GM23338 (cell line): ENCODE data around the gene EIF4G3. TPM values are rescaled to one million over a fixed set of nuclear protein-coding genes. Genes with fewer than 3 reads are reported as not detected.

Experiments
- ATAC-seq: fragments of 200-7000 bp; cut with Tn5 transposase; 3 replicates; pipeline ENCODE4 v1.9.1; 2020
- DNase-seq: peaks from one replicate; pipeline ENCODE4 v3.0.0-alpha.2; 2015; ENCODE audit warnings: low spot score
- H2AFZ ChIP-seq: fragments of 200-600 bp; sonication (generic); 2 replicates; pipeline ENCODE4 v1.8.0; 2016; ENCODE audit warnings: antibody characterized with exemption, mild to moderate bottlenecking, moderate library complexity
- H3F3A ChIP-seq: fragments of 200-600 bp; sonication (generic); replicated peaks from 2 replicates; pipeline ENCODE4 v1.8.0; 2017; ENCODE audit warnings: antibody characterized with exemption, mixed run types, low read depth
- H3K27ac ChIP-seq: fragments of 200-600 bp; sonication (generic); 2 replicates; pipeline ENCODE4 v1.6.1; 2016; ENCODE audit warnings: low read depth
- H3K27me3 ChIP-seq: fragments of 200-600 bp; sonication (generic); 2 replicates; pipeline ENCODE4 v1.8.0; 2016; ENCODE audit warnings: mild to moderate bottlenecking, mixed run types, moderate library complexity; ENCODE audit not compliant: insufficient read depth
- H3K36me3 ChIP-seq: fragments of 200-600 bp; sonication (generic); 2 replicates; pipeline ENCODE4 v1.8.0; 2016; ENCODE audit warnings: mild to moderate bottlenecking; ENCODE audit not compliant: insufficient read depth
- H3K4me1 ChIP-seq: fragments of 200-600 bp; sonication (generic); 2 replicates; pipeline ENCODE4 v1.8.0; 2016; ENCODE audit warnings: mild to moderate bottlenecking, moderate library complexity; ENCODE audit not compliant: insufficient read depth
- H3K4me2 ChIP-seq: fragments of 200-600 bp; sonication (generic); 2 replicates; pipeline ENCODE4 v1.7.1; 2017; ENCODE audit warnings: mixed run types
- H3K4me3 ChIP-seq: fragments of 200-600 bp; sonication (generic); 2 replicates; pipeline ENCODE4 v1.6.1; 2016; ENCODE audit warnings: mixed run types
- H3K79me2 ChIP-seq: fragments of 200-600 bp; sonication (generic); replicated peaks from 2 replicates; pipeline ENCODE4 v1.8.0; 2017; ENCODE audit warnings: mild to moderate bottlenecking; ENCODE audit not compliant: insufficient read depth
- H3K9me2 ChIP-seq: fragments of 200-600 bp; sonication (generic); 2 replicates; pipeline ENCODE4 v1.8.0; 2017; ENCODE audit not compliant: insufficient read depth
- H4K20me1 ChIP-seq: fragments of 200-600 bp; sonication (generic); replicated peaks from 2 replicates; pipeline ENCODE4 v1.8.0; 2017; ENCODE audit warnings: mild to moderate bottlenecking; ENCODE audit not compliant: insufficient read depth
- H3K27ac Mint-ChIP-seq: 2 replicates; pipeline ENCODE4 v1.8.0; 2020; ENCODE audit warnings: inconsistent platforms, mild to moderate bottlenecking, moderate library complexity, mixed read lengths
- H3K27me3 Mint-ChIP-seq: 3 replicates; pipeline ENCODE4 v1.8.0; 2022; ENCODE audit warnings: low read depth, mild to moderate bottlenecking, moderate library complexity, mixed read lengths, inconsistent platforms; ENCODE audit not compliant: insufficient read depth, poor library complexity
- H3K36me3 Mint-ChIP-seq: 3 replicates; pipeline ENCODE4 v1.8.0; 2021; ENCODE audit warnings: low read depth, mild to moderate bottlenecking, inconsistent platforms, moderate library complexity, mixed read lengths
- H3K4me1 Mint-ChIP-seq: 3 replicates; pipeline ENCODE4 v1.8.0; 2020; ENCODE audit warnings: mild to moderate bottlenecking, inconsistent platforms, mixed read lengths
- H3K4me3 Mint-ChIP-seq: 3 replicates; pipeline ENCODE4 v1.8.0; 2021; ENCODE audit warnings: moderate library complexity, mild to moderate bottlenecking, inconsistent platforms, mixed read lengths
- H3K9me3 Mint-ChIP-seq: 3 replicates; pipeline ENCODE4 v1.8.0; 2020; ENCODE audit warnings: moderate library complexity, mild to moderate bottlenecking, inconsistent platforms, mixed read lengths
- CREB1 ChIP-seq: fragments of 250-450 bp; sonication (Bioruptor Pico); IDR thresholded peaks from 2 replicates; pipeline ENCODE4 v1.5.0; 2020; ENCODE audit warnings: low read depth, mild to moderate bottlenecking, moderate library complexity
- EZH2 ChIP-seq: fragments of 200-600 bp; sonication (generic); IDR thresholded peaks from one replicate; pipeline ENCODE4 v1.8.0; 2017; ENCODE audit warnings: antibody characterized with exemption, mild to moderate bottlenecking, low read depth; ENCODE audit not compliant: unreplicated experiment
- EZH2phosphoT487 ChIP-seq: fragments of 200-600 bp; sonication (generic); IDR thresholded peaks from one replicate; pipeline ENCODE4 v1.8.1; 2018; ENCODE audit warnings: antibody characterized with exemption; ENCODE audit not compliant: unreplicated experiment
- JUNB ChIP-seq: IDR thresholded peaks from one replicate; pipeline ENCODE4 v1.6.1; 2016; ENCODE audit warnings: antibody characterized with exemption; ENCODE audit not compliant: unreplicated experiment
- NANOG ChIP-seq: IDR thresholded peaks from 2 replicates; pipeline ENCODE4 v1.6.1; 2016; ENCODE audit warnings: antibody characterized with exemption, borderline replicate concordance
- POLR2AphosphoS5 ChIP-seq: IDR thresholded peaks from 2 replicates; pipeline ENCODE4 v1.6.1; 2016; ENCODE audit warnings: antibody characterized with exemption, low read depth
- STAT1 ChIP-seq: IDR thresholded peaks from one replicate; pipeline ENCODE4 v1.6.1; 2016; ENCODE audit warnings: antibody characterized with exemption; ENCODE audit not compliant: unreplicated experiment
- ZNF114 ChIP-seq: fragments of 250-450 bp; sonication (Bioruptor Pico); IDR thresholded peaks from 2 replicates; pipeline ENCODE4 v1.5.0; 2020; ENCODE audit warnings: mild to moderate bottlenecking, moderate library complexity
- ZNF331 ChIP-seq: fragments of 250-450 bp; sonication (Bioruptor Pico); IDR thresholded peaks from 2 replicates; pipeline ENCODE4 v1.5.0; 2020; ENCODE audit warnings: low read depth, mild to moderate bottlenecking, moderate library complexity
- polyA plus RNA-seq: library from polyadenylated mRNA; unstranded; fragments of >200 nt; fragmentation: Nextera tagmentation; extraction: Ambion mirVana; gene quantifications from 2 replicates; pipeline ENCODE4 v1.2.1, GENCODE V29; 2016
- total RNA-seq: library from RNA; depleted of rRNA; stranded (reverse); fragments of >200 nt; shearing (Covaris generic); gene quantifications from 2 replicates; pipeline ENCODE4 v1.2.3, GENCODE V29; 2014
- TF ChIP-seq, protein P1 (sequence below): IDR thresholded peaks from 2 replicates; pipeline ENCODE4 v1.6.1; 2016; ENCODE audit warnings: antibody characterized with exemption
- TF ChIP-seq, protein P2 (sequence below), 2 experiments: fragments of 200-600 bp in 1 of 2; sonication (generic) in 1 of 2; conservative IDR thresholded peaks; 2 replicates each; pipeline versions ENCODE4 v1.5.1 to v1.6.1; 2016 to 2017; ENCODE audit warnings: antibody characterized with exemption in 2 of 2, low read depth in 2 of 2, mild to moderate bottlenecking in 2 of 2, moderate library complexity in 1 of 2
- TF ChIP-seq, protein P3 (sequence below): fragments of 250-450 bp; sonication (Bioruptor Pico); IDR thresholded peaks from 2 replicates; pipeline ENCODE4 v1.5.0; 2020; ENCODE audit warnings: mild to moderate bottlenecking, moderate library complexity
- TF ChIP-seq, protein P4 (sequence below): IDR thresholded peaks from one replicate; pipeline ENCODE4 v1.6.1; 2018; ENCODE audit warnings: antibody characterized with exemption; ENCODE audit not compliant: unreplicated experiment

EIF4G3 gene
- total and polyA plus RNA-seq, 2 experiments from 2014 or later: 37.9 to 68.1 TPM

DNA sequence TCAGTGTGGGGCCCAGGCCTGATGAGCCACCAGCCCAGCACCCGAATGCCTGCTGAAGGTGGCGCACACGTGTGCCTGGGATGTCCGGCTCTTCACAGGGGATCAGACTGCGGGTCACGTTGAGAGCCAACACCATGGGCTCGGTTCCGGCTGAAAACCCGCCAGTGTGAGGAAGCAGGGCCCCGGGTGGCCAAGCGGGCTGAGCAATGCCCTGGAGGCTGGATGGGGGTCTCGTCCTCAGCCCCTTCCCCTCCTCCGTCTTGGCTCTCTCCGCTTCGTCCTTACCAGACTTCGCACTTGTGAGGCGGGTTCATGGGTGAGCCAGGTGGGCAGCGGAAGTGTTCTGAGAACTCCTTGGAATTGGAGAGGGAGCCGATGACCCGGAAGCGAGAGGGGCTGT lies 43.0 kb upstream of the EIF4G3 start:
- H3K9me2 ChIP-seq: no peaks in the 10 kb centered on the region
- H3K79me2 ChIP-seq: no peaks in the 10 kb centered on the region
- H3K4me3 ChIP-seq: no peak overlapping the region
- TF ChIP-seq, protein P1, sequence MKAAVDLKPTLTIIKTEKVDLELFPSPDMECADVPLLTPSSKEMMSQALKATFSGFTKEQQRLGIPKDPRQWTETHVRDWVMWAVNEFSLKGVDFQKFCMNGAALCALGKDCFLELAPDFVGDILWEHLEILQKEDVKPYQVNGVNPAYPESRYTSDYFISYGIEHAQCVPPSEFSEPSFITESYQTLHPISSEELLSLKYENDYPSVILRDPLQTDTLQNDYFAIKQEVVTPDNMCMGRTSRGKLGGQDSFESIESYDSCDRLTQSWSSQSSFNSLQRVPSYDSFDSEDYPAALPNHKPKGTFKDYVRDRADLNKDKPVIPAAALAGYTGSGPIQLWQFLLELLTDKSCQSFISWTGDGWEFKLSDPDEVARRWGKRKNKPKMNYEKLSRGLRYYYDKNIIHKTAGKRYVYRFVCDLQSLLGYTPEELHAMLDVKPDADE: no peak
- no peak for TF ChIP-seq POLR2AphosphoS5
- TF ChIP-seq JUNB: no peak
- TF ChIP-seq EZH2: no peak
- TF ChIP-seq, protein P2, sequence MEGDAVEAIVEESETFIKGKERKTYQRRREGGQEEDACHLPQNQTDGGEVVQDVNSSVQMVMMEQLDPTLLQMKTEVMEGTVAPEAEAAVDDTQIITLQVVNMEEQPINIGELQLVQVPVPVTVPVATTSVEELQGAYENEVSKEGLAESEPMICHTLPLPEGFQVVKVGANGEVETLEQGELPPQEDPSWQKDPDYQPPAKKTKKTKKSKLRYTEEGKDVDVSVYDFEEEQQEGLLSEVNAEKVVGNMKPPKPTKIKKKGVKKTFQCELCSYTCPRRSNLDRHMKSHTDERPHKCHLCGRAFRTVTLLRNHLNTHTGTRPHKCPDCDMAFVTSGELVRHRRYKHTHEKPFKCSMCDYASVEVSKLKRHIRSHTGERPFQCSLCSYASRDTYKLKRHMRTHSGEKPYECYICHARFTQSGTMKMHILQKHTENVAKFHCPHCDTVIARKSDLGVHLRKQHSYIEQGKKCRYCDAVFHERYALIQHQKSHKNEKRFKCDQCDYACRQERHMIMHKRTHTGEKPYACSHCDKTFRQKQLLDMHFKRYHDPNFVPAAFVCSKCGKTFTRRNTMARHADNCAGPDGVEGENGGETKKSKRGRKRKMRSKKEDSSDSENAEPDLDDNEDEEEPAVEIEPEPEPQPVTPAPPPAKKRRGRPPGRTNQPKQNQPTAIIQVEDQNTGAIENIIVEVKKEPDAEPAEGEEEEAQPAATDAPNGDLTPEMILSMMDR (conservative IDR thresholded peaks at IDR 0.05; ENCODE audit: low read depth in 2 of 2): no peak
- TF ChIP-seq NANOG: no peak
- no peak for TF ChIP-seq ZNF331 (CRISPR knock-in tag)
- no peak for TF ChIP-seq STAT1
- TF ChIP-seq, protein P3, sequence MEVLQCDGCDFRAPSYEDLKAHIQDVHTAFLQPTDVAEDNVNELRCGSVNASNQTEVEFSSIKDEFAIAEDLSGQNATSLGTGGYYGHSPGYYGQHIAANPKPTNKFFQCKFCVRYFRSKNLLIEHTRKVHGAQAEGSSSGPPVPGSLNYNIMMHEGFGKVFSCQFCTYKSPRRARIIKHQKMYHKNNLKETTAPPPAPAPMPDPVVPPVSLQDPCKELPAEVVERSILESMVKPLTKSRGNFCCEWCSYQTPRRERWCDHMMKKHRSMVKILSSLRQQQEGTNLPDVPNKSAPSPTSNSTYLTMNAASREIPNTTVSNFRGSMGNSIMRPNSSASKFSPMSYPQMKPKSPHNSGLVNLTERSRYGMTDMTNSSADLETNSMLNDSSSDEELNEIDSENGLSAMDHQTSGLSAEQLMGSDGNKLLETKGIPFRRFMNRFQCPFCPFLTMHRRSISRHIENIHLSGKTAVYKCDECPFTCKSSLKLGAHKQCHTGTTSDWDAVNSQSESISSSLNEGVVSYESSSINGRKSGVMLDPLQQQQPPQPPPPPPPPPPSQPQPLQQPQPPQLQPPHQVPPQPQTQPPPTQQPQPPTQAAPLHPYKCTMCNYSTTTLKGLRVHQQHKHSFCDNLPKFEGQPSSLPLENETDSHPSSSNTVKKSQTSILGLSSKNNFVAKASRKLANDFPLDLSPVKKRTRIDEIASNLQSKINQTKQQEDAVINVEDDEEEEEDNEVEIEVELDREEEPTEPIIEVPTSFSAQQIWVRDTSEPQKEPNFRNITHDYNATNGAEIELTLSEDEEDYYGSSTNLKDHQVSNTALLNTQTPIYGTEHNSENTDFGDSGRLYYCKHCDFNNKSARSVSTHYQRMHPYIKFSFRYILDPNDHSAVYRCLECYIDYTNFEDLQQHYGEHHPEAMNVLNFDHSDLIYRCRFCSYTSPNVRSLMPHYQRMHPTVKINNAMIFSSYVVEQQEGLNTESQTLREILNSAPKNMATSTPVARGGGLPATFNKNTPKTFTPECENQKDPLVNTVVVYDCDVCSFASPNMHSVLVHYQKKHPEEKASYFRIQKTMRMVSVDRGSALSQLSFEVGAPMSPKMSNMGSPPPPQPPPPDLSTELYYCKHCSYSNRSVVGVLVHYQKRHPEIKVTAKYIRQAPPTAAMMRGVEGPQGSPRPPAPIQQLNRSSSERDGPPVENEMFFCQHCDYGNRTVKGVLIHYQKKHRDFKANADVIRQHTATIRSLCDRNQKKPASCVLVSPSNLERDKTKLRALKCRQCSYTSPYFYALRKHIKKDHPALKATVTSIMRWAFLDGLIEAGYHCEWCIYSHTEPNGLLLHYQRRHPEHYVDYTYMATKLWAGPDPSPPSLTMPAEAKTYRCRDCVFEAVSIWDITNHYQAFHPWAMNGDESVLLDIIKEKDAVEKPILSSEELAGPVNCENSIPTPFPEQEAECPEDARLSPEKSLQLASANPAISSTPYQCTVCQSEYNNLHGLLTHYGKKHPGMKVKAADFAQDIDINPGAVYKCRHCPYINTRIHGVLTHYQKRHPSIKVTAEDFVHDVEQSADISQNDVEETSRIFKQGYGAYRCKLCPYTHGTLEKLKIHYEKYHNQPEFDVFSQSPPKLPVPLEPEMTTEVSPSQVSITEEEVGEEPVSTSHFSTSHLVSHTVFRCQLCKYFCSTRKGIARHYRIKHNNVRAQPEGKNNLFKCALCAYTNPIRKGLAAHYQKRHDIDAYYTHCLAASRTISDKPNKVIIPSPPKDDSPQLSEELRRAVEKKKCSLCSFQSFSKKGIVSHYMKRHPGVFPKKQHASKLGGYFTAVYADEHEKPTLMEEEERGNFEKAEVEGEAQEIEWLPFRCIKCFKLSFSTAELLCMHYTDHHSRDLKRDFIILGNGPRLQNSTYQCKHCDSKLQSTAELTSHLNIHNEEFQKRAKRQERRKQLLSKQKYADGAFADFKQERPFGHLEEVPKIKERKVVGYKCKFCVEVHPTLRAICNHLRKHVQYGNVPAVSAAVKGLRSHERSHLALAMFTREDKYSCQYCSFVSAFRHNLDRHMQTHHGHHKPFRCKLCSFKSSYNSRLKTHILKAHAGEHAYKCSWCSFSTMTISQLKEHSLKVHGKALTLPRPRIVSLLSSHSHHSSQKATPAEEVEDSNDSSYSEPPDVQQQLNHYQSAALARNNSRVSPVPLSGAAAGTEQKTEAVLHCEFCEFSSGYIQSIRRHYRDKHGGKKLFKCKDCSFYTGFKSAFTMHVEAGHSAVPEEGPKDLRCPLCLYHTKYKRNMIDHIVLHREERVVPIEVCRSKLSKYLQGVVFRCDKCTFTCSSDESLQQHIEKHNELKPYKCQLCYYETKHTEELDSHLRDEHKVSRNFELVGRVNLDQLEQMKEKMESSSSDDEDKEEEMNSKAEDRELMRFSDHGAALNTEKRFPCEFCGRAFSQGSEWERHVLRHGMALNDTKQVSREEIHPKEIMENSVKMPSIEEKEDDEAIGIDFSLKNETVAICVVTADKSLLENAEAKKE (CRISPR knock-in tag): no peak
- TF ChIP-seq ZNF114: no peak
- no peak for TF ChIP-seq EZH2phosphoT487
- TF ChIP-seq, protein P4, sequence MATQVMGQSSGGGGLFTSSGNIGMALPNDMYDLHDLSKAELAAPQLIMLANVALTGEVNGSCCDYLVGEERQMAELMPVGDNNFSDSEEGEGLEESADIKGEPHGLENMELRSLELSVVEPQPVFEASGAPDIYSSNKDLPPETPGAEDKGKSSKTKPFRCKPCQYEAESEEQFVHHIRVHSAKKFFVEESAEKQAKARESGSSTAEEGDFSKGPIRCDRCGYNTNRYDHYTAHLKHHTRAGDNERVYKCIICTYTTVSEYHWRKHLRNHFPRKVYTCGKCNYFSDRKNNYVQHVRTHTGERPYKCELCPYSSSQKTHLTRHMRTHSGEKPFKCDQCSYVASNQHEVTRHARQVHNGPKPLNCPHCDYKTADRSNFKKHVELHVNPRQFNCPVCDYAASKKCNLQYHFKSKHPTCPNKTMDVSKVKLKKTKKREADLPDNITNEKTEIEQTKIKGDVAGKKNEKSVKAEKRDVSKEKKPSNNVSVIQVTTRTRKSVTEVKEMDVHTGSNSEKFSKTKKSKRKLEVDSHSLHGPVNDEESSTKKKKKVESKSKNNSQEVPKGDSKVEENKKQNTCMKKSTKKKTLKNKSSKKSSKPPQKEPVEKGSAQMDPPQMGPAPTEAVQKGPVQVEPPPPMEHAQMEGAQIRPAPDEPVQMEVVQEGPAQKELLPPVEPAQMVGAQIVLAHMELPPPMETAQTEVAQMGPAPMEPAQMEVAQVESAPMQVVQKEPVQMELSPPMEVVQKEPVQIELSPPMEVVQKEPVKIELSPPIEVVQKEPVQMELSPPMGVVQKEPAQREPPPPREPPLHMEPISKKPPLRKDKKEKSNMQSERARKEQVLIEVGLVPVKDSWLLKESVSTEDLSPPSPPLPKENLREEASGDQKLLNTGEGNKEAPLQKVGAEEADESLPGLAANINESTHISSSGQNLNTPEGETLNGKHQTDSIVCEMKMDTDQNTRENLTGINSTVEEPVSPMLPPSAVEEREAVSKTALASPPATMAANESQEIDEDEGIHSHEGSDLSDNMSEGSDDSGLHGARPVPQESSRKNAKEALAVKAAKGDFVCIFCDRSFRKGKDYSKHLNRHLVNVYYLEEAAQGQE: no peak
- no peak for TF ChIP-seq CREB1 (CRISPR knock-in tag)
- H3K36me3 ChIP-seq: no peaks in the 10 kb centered on the region
- 0 out of 2 replicates have a peak, but pooled peaks cover 9% of the 10 kb centered on the region for H3F3A ChIP-seq
- H3K36me3 Mint-ChIP-seq: peaks cover 8% of the 10 kb centered on the region
- peaks cover 7% of the 10 kb centered on the region; the same call in 1 of the 2 replicates for H3K4me1 ChIP-seq
- no peak overlapping the region for H3K4me3 Mint-ChIP-seq
- DNase-seq: no peak
- no peak overlapping the region for H3K27ac Mint-ChIP-seq
- H3K9me3 Mint-ChIP-seq: no peaks in the 10 kb centered on the region
- no peaks in the 10 kb centered on the region for H3K27me3 ChIP-seq
- H3K27me3 Mint-ChIP-seq: peaks cover 13% of the 10 kb centered on the region
- no peaks in the 10 kb centered on the region; the same call in 1 of the 2 replicates for H4K20me1 ChIP-seq
- no peak overlapping the region for H3K4me2 ChIP-seq
- peaks cover 6% of the 10 kb centered on the region; the same call in 2 of the 3 replicates for H3K4me1 Mint-ChIP-seq
- H3K27ac ChIP-seq: no peak overlapping the region
- no peak for ATAC-seq
- no peak overlapping the region for H2AFZ ChIP-seq
